ENCODE data around the gene NRXN3.

DNA sequence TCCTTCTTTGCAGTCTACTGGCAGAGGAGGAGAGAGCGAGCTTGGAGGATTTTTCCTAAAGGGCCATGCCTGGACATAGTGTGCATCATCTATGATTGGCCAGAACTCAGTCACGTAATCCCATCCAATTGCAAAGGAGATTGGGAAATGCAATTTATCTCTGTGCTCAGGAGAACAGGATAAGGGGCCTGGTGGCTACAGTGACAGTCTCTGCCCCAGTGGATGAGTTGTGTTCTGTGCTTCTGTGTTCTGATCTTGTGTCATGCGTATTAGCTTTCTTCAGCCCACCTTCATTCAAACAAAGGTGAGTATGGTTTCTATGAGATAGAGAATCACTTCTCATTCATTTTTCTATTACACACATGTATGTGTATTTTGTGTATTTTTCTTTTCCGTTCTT is 144.3 kb downstream of the NRXN3 start:
- TF ChIP-seq, protein P1, sequence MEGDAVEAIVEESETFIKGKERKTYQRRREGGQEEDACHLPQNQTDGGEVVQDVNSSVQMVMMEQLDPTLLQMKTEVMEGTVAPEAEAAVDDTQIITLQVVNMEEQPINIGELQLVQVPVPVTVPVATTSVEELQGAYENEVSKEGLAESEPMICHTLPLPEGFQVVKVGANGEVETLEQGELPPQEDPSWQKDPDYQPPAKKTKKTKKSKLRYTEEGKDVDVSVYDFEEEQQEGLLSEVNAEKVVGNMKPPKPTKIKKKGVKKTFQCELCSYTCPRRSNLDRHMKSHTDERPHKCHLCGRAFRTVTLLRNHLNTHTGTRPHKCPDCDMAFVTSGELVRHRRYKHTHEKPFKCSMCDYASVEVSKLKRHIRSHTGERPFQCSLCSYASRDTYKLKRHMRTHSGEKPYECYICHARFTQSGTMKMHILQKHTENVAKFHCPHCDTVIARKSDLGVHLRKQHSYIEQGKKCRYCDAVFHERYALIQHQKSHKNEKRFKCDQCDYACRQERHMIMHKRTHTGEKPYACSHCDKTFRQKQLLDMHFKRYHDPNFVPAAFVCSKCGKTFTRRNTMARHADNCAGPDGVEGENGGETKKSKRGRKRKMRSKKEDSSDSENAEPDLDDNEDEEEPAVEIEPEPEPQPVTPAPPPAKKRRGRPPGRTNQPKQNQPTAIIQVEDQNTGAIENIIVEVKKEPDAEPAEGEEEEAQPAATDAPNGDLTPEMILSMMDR (IDR thresholded peaks at IDR 0.05; ENCODE audit: poor library complexity): no peak
- TF ChIP-seq EZH2 (IDR thresholded peaks at IDR 0.05; ENCODE audit: borderline replicate concordance) (no peak), EZH2phosphoT487 (IDR thresholded peaks at IDR 0.05; ENCODE audit: low read depth, severe bottlenecking, unreplicated experiment) (no peak)
